GM19043 (cell line): ENCODE data around the gene NPIPA8.
"Not testable (repeated sequence)": the region's sequence is repeated elsewhere in the genome, so short reads cannot be mapped to it uniquely, and the experiment has no call there.

Source experiments
- ATAC-seq: cut with Tn5 transposase; IDR thresholded peaks from one replicate; pipeline ENCODE4 v1.9.1; 2021; ENCODE audit warnings: low read depth; ENCODE audit not compliant: unreplicated experiment

The NPIPA8 gene

GRCh38 chr16:18286342-18286741, 50.2 kb downstream of the NPIPA8 start:
- not testable (repeated sequence) for ATAC-seq

- ATAC-seq, result not testable (repeated sequence)
These were observed 56.2 kb downstream of the NPIPA8 start for GRCh38 chr16:18280319-18280718.

GRCh38 chr16:18276756-18277155, 59.8 kb downstream of the NPIPA8 start:
- ATAC-seq, result not testable (repeated sequence)

DNA sequence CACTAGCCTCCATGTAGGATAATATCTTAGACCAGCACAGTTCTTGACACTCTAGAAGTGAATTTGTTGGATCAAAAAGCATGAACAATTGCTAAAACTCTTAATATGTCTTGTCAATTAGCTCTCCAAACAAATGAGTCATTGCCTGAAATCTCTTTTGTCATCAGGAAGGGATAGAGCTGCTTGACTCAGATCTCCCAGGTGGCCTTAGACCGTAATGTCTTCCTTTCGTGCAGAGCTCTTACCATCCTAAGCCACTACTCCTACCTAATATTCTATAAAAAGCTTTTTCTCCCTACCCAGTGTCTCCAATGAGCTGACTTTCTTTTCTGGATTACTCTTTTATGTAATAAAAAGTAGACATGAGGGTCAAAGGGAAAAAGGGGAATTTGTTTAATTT, 66.4 kb downstream of the NPIPA8 start:
- not testable (repeated sequence) for ATAC-seq
